ENCODE results near the gene DNM2. TPM values are rescaled to one million over a fixed set of nuclear protein-coding genes. Genes with fewer than 3 reads are reported as not detected.
"Not testable (repeated sequence)": the region's sequence is repeated elsewhere in the genome, so short reads cannot be mapped to it uniquely, and the experiment has no call there.

DNM2 gene
- total RNA-seq, 1 experiment from 2014 or later: 121 TPM

DNA sequence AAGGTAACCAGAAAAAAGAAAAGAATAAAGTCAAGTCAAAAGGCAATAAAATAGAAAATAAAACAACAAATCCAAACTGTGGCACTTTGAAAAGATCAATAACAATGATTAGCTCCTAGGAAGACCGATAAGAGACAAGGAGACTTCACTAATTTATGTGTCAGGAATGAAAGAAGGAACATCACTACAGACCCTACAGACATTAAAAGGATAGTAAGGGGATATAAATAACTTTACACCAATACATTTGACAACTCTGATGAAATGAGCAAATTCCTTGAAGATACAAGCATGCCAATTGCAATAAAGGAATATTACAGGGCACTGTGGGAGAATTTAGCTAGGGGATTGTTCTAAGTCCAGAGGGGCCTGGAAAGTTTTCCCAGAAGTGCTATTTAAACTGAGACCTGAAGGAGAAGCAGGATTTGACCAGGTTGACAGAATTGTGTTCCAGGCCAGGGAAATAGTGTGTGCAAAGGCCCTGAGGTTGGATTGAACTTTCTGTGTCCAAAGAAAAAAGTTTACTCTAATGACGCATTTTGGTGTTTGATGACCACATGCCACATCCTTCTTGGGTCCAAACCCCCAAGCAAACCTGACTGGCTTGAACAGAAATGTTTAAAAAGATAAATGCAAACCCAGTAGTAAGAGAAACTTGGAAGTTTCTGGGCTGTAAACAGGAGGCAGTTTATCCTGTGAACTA lies 128.8 kb downstream of the DNM2 start:
- in situ Hi-C loops (cut with HindIII; ENCODE audit: low sequenced_read_pairs): no loop called here
- DNase-seq (ENCODE audit: low spot score): no peak

- in situ Hi-C loops (cut with HindIII; ENCODE audit: low sequenced_read_pairs): no loop called here
These were observed 130.5 kb downstream of the DNM2 start, which contains the start of gene C19orf38 for GRCh38 chr19:10848230-10848856. Gene C19orf38, plus strand, starts transcription at chr19:10848415. Its CDS starts 94 bp downstream, at chr19:10848509.

GRCh38 chr19:10850631-10851030 lies 132.8 kb downstream of the DNM2 start:
- in situ Hi-C loops (cut with HindIII; ENCODE audit: low sequenced_read_pairs): no loop called here
- no peak for DNase-seq (ENCODE audit: low spot score)

More at GRCh38 chr19:10848230-10848856, 130.5 kb downstream of the DNM2 start, which contains the start of gene C19orf38:
- DNase-seq (ENCODE audit: low spot score): no peak

DNA sequence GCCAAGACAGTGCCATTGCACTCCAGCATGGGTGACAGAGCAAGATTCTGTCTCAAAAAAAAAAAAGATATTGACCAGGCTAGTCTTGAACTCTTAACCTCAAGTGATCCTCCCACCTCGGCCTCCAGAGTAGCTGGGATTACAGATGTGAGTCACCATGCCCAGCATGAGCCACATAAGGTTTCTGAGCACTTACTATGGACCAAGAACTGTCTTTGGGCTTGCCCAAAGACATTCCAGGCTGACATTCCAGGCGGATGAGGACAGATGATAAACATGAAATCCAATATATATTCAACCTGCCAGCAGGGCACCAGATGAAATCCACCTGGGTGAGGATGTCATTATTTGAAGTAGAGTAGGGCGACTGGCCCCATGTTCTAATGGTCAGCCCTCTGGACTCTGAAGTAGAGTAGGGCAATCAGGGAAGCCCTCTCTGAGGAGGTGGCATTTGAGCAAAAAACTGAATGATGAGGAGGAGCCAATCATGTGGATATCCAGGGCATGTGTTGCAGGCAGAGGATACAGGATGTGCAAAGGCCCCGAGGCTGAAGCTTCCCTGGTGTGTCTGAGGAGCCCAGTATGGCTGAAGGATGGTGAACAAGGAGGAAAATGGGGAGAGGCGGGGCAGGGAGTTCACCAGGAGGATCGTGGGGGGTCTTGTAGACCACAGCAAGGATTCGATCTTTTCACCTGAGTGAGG lies 134.4 kb downstream of the DNM2 start:
- no peak for DNase-seq (ENCODE audit: low spot score)
- in situ Hi-C loops (cut with HindIII; ENCODE audit: low sequenced_read_pairs): no loop called here

- in situ Hi-C loops (cut with HindIII; ENCODE audit: low sequenced_read_pairs): no loop called here
- DNase-seq (ENCODE audit: low spot score): no peak
These were observed 135.1 kb downstream of the DNM2 start for GRCh38 chr19:10852941-10853340.

GRCh38 chr19:10854350-10855089 lies 136.6 kb downstream of the DNM2 start:
- no peak for DNase-seq (ENCODE audit: low spot score)
- in situ Hi-C loops (cut with HindIII; ENCODE audit: low sequenced_read_pairs): no loop called here

- in situ Hi-C loops (cut with HindIII; ENCODE audit: low sequenced_read_pairs): no loop called here
- DNase-seq (ENCODE audit: low spot score): no peak
These were observed 138.1 kb downstream of the DNM2 start for GRCh38 chr19:10855879-10856522.

- DNase-seq (ENCODE audit: low spot score); in situ Hi-C loops (cut with HindIII; ENCODE audit: low sequenced_read_pairs): not testable (repeated sequence)
These were observed 139.0 kb downstream of the DNM2 start for GRCh38 chr19:10856899-10857298.

DNA sequence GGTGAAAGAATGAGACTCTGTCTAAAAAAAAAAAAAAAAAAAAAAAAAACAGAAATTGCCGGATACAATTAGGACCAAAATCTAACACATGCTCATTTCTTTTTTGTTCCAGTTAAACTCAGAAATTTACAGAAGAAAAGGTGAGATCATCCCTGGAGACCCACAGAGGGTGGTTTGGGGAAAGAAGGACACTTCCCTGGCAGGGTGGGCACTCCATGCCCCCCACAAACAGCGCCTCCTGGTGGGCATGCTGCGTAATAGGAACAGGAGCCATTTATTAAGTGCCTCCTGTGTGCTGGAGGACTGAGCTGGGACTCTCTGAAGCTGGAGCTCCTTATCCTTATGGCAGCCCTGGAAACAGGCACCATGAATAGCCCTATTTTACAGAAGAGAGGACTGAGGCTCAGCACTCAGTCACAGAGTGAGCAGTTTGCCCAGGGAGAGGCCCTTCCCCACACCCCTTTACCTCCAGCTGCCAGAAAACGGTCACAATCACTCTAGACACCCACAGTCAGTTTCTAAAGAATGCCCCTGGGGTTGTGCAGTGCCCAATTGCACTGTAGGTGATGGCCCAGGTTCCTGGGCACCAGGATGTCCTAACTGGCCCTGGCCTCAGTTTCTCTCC lies 140.4 kb downstream of the DNM2 start:
- no peak for DNase-seq (ENCODE audit: low spot score)

DNA sequence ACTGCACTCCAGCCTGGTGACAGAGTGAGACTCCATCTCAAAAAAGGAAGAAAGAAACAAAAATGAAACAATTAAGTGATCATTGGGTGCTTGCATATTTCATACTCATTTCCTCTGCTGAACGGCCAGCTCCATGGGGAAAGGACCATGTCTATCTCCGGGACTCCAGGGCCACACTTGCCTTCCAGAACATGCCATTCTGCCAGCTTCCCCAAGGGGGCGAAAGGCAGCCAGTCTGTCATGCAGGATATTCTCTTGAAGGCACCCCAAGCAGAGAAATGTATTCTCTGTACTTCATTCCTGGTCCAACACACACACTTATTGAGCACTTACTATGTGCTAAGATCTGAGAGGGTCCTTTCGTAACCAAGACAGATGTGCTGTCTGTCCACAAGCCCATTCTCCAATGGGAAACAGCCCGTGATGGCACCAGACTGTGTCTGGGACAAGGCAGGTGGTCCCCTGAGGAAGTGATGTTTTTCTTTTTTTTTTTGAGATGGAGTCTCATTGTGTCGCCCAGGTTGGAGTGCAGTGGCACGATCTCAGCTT lies 143.3 kb downstream of the DNM2 start:
- DNase-seq (ENCODE audit: low spot score): no peak
- in situ Hi-C loops (cut with HindIII; ENCODE audit: low sequenced_read_pairs): no loop called here

More for the DNA sequence above, 140.4 kb downstream of the DNM2 start:
- in situ Hi-C loops (cut with HindIII; ENCODE audit: low sequenced_read_pairs): no loop called here

DNA sequence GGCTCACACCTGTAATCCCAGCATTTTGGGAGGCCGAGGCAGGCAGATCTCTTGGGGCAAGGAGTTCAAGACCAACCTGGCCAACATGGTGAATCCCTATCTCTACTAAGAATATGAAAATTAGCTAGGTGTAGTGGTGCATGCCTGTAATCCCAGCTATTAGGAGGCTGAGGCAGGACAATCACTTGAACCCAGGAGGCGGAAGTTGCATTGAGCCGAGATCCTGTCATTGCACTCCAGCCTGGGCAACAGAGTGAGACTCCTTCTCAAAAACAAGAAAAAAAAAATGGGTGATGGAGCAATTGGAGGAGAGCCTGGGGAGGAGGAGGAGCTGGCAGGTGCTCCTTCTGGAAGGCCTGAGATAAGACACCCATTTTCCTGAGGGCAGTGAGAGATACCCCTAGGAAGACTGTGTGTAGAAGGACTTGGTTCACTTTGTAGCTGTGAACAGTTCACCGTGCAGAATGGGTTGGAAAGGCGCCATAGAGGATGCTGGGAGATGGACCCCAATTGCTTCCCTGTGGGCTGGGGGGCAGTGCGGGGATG lies 144.8 kb downstream of the DNM2 start:
- no peak for DNase-seq (ENCODE audit: low spot score)
- in situ Hi-C loops (cut with HindIII; ENCODE audit: low sequenced_read_pairs): no loop called here

DNA sequence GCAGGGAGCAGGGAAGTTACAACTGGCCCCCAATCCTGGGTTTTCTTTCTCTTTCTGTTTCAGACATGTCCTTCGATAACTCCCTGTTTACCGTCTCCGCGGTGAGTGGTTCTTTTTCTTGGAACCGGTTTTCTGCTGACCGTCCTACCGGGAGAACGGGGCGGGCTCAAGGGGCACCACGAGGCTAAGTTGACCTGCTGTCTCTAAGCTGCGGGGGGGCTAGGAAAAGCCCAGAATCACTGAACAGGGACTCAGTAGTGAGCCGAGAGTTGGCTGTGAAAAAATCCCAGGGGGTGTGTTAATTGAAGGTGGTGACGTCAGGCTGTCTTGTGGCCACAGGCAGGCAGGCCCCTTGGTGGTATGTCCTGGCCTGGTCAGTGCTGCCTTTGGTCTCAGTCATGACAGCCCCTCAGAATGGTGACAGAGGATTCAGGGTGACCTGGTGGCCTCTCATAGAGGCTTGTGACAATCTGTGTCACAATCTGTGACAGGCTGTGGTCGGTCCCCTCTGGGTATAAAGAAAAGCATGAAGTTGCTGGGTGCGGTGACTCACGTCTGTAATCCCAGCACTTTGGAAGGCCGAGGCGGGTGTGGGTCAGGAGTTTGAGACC lies 145.3 kb downstream of the DNM2 start:
- DNase-seq (ENCODE audit: low spot score): no peak
- in situ Hi-C loops (cut with HindIII; ENCODE audit: low sequenced_read_pairs): no loop called here

- peak; percentile 90 for DNase-seq (ENCODE audit: low spot score)
- in situ Hi-C loops (cut with HindIII; ENCODE audit: low sequenced_read_pairs): no loop called here
These were observed 146.6 kb downstream of the DNM2 start for GRCh38 chr19:10864538-10864899.

DNA sequence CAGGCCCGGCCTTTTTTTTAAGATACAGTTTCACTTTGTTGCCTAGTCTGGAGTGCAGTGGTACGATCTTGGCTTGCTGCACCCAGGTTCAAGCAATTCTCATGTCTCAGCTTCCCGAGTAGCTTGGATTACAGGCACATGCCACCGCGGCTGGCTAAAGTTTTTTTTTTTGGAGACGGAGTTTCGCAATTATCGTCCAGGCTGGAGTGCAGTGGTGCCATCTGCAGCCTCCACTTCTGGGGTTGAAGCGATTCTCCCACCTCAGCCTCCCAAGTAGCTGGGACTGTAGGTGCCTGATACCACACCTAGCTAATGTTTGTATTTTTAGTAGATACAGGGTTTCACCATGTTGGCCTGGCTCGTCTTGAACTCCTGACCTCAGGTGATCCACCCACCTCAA lies 148.6 kb downstream of the DNM2 start:
- no peak for DNase-seq (ENCODE audit: low spot score)
- in situ Hi-C loops (cut with HindIII; ENCODE audit: low sequenced_read_pairs): no loop called here

- no peak for DNase-seq (ENCODE audit: low spot score)
- in situ Hi-C loops (cut with HindIII; ENCODE audit: low sequenced_read_pairs): no loop called here
These were observed 151.1 kb downstream of the DNM2 start for GRCh38 chr19:10868872-10869547.

- DNase-seq (ENCODE audit: low spot score); in situ Hi-C loops (cut with HindIII; ENCODE audit: low sequenced_read_pairs): not testable (repeated sequence)
These were observed 152.0 kb downstream of the DNM2 start for GRCh38 chr19:10869872-10870311.

GRCh38 chr19:10870501-10870954 lies 152.6 kb downstream of the DNM2 start:
- no peak for DNase-seq (ENCODE audit: low spot score)
- in situ Hi-C loops (cut with HindIII; ENCODE audit: low sequenced_read_pairs): no loop called here
